H1 (cell line): Measurements from ENCODE around the gene RERE. TPM values are rescaled to one million over a fixed set of nuclear protein-coding genes. Genes with fewer than 3 reads are reported as not detected.

ENCODE experiments used
- GTF2F1 ChIP-seq: IDR thresholded peaks from 2 replicates; pipeline ENCODE4 v1.6.1; 2012; ENCODE audit warnings: low read depth, low read length, improper control_type of control experiment, borderline replicate concordance
- JUN ChIP-seq: IDR thresholded peaks from 2 replicates; pipeline ENCODE4 v1.6.1; 2011; ENCODE audit warnings: low read depth, mild to moderate bottlenecking, improper control_type of control experiment, low read length
- POLR2AphosphoS5 ChIP-seq: IDR thresholded peaks from 2 replicates; pipeline ENCODE4 v1.6.1; 2011; ENCODE audit warnings: low read depth, low read length
- SP2 ChIP-seq: IDR thresholded peaks from 2 replicates; pipeline ENCODE4 v1.6.1; 2012; ENCODE audit warnings: mild to moderate bottlenecking, low read length, inconsistent platforms
- TAF1 ChIP-seq: IDR thresholded peaks from 2 replicates; pipeline ENCODE4 v1.6.1; 2011; ENCODE audit warnings: mild to moderate bottlenecking, low read depth, low read length
- YY1 ChIP-seq: IDR thresholded peaks from 2 replicates; pipeline ENCODE4 v1.6.1; 2011; ENCODE audit warnings: low read depth, mild to moderate bottlenecking, low read length
- ZNF274 ChIP-seq: IDR thresholded peaks from 2 replicates; pipeline ENCODE4 v1.7.0; 2012; ENCODE audit warnings: low read length, borderline replicate concordance; ENCODE audit errors: extremely low read depth
- polyA plus RNA-seq, 7 experiments: library from polyadenylated mRNA; depleted of rRNA in 3 of 7; stranded (reverse) in 5 of 7; unstranded in 2 of 7; fragments of >200 nt in 5 of 7; fragments of 200-250 nt in 2 of 7; gene quantifications; 1 replicate in 5 of 7; 2 replicates in 1 of 7; 4 replicates in 1 of 7; pipeline versions ENCODE4 v1.2.1 to v1.2.3, GENCODE V29; 2011 to 2013; ENCODE audit warnings: missing spikeins in 2 of 7, mixed read lengths in 2 of 7
- total RNA-seq: library from RNA; stranded (reverse); fragmentation: NEBNext Ultra II Directional; extraction: Animal tissue kit (Norgen Biotek cat#: 25700); gene quantifications from 2 replicates; pipeline ENCODE4 v1.2.1, GENCODE V29; 2021

The RERE gene
- total and polyA plus RNA-seq, 2 of the 8 experiments (the other 6 are each of a cell fraction or from before 2014, with no cell fraction given), result 15.3 to 142 TPM

DNA sequence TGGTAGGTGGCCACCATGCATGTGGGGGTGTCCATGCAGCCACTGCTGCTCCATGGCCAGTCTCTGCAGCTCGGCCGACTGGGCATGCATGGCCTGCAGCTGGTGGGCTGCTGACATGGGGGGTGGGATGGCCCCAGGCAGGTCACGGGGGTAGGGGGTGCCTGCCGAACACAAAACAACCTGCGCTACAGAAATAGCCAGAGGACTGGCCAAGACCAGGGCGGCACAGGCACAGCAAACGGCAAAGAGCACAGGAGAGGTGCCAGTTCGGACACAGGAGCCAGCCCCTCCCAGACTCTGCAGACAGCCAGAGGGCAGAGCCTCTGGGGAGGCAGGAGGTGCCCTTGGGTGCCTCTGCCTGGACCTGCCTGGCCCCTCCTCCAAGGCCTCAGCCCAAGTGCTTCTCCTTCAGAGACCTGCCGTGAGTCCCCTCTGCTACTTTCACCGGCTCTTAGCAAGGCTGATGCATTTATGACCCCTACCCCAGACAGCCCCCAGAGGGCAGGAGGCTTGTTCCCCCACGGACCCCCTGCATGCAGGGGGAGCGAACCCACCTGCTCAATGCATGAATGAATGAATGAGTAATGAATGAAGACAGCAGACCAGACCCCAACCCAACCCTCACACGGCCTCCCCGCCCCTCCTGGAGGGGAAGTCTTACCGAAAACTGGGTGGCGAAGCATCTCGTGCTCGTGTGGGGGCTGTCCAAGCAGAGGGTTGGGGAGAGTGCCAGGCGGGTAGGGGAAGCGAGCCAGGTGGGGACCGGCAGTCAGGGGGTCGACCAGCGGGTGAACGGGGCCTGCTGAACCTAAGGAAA is 461.8 kb downstream of the RERE start (continued):
- TF ChIP-seq YY1 (no peak), TAF1 (no peak), ZNF274 (no peak), SP2 (no peak), GTF2F1 (no peak), JUN (no peak), POLR2AphosphoS5 (no peak)
